ENCODE measurements around the gene OR2V1.

DNA sequence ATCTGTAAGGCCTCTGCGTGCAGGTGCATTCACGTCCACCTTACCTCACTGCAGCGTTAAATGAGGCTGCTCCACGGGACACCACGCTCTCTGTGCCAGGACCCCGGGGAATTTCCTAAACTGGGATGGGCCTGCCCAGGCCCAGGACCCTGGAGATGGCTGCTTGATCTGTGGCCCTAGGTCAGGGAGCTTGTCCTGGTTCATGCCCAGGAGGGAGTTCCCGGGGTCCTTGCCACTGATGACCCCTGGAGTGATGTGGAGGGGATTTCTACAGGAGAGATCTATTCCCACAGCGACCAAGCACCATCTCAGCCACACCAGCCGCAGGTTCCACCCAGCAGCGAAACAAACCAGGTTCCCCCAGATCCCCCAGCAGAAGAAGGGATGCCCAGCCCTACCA lies 3.5 kb downstream of the OR2V1 start:
- TF ChIP-seq CTCF (IDR thresholded peaks at IDR 0.05; ENCODE audit: low read length) (no peak), EZH2phosphoT487 (IDR thresholded peaks at IDR 0.05; ENCODE audit: low read length) (no peak)

Measured in MM.1S (cell line).